Measurements from ENCODE around the gene MED22. TPM values are rescaled to one million over a fixed set of nuclear protein-coding genes. Genes with fewer than 3 reads are reported as not detected.

Gene MED22
- polyA plus RNA-seq, 1 donor (not counting 4 experiments of a cell fraction or from before 2014, with no cell fraction given): 15.9 TPM

DNA sequence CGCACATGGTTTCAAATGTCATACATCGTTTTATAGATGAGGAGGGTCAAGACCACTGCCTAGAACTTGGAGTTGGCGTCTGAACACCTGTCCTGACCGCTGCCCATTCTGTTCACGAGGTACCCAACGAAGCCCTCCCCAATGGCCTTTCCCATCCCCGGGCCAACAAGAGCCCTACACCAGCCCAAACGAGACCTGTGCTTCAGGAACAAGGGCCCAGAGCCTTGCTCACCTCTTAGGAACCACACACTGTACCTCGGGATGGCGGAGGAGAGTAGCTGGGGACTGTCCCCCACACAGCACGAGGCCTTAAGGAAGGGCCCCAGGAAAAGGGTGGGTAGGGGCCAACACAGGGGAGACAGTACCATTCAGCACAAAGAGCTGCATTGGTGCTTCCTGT is 14.9 kb downstream of the MED22 start:
- Histone ChIP-seq H3K27ac (ENCODE audit: control insufficient read depth, insufficient read depth, low read length) (no peak overlapping the region), H3K27me3 (ENCODE audit: control insufficient read depth, extremely low read depth, insufficient read depth, low read length) (no peaks in the 10 kb centered on the region), H3K4me2 (ENCODE audit: control insufficient read depth, extremely low read depth, insufficient read depth, low read depth, low read length) (no peak overlapping the region), H3K4me3 (ENCODE audit: control insufficient read depth in 2 of 3, extremely low read depth in 1 of 3, insufficient read depth in 2 of 3, low read depth in 1 of 3, low read length in 3 of 3) (no peak overlapping the region), H4K20me1 (ENCODE audit: control insufficient read depth, extremely low read depth, insufficient read depth, low read length) (no peaks in the 10 kb centered on the region), H3K9me1 (ENCODE audit: control insufficient read depth, extremely low read depth, insufficient read depth, low read length) (no peaks in the 10 kb centered on the region), H3K9ac (ENCODE audit: control insufficient read depth, extremely low read depth, insufficient read depth, low read length) (no peak overlapping the region), H3K36me3 (ENCODE audit: control insufficient read depth in 2 of 2, extremely low read depth in 1 of 2, insufficient read depth in 2 of 2, low read length in 2 of 2) (peaks cover 24 to 31% of the 10 kb centered on the region in 2 experiments), H3K79me2 (ENCODE audit: control insufficient read depth, insufficient read depth, low read length) (peaks cover 39% of the 10 kb centered on the region), H3K4me1 (ENCODE audit: control insufficient read depth, extremely low read depth, insufficient read depth, low read length) (peaks cover 18% of the 10 kb centered on the region), H2AFZ (ENCODE audit: control insufficient read depth, low read length) (no peak overlapping the region), H3K9me3 (ENCODE audit: control insufficient read depth, low read depth, low read length) (no peaks in the 10 kb centered on the region)
- dilution Hi-C loops (cut with MboI; ENCODE audit: extremely low pct_ligation_motif_present, low sequenced_read_pairs): no loop called here
- DNase-seq (ENCODE audit: low read depth, low spot score) (no peak), FAIRE-seq (no peak)
- no peak for TF ChIP-seq EZH2 (IDR thresholded peaks at IDR 0.05; ENCODE audit: low read length)
- TF ChIP-seq, protein P1, sequence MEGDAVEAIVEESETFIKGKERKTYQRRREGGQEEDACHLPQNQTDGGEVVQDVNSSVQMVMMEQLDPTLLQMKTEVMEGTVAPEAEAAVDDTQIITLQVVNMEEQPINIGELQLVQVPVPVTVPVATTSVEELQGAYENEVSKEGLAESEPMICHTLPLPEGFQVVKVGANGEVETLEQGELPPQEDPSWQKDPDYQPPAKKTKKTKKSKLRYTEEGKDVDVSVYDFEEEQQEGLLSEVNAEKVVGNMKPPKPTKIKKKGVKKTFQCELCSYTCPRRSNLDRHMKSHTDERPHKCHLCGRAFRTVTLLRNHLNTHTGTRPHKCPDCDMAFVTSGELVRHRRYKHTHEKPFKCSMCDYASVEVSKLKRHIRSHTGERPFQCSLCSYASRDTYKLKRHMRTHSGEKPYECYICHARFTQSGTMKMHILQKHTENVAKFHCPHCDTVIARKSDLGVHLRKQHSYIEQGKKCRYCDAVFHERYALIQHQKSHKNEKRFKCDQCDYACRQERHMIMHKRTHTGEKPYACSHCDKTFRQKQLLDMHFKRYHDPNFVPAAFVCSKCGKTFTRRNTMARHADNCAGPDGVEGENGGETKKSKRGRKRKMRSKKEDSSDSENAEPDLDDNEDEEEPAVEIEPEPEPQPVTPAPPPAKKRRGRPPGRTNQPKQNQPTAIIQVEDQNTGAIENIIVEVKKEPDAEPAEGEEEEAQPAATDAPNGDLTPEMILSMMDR (optimal IDR thresholded peaks at IDR 0.05 in 1 of 3, IDR thresholded peaks at IDR 0.05 in 1 of 3, conservative IDR thresholded peaks at IDR 0.05 in 1 of 3; ENCODE audit: extremely low read depth in 1 of 3, insufficient read depth in 2 of 3, low read length in 3 of 3): no peak

GRCh38 chr9:133332381-133332730 is 15.6 kb downstream of the MED22 start:
- H3K9me1 ChIP-seq (ENCODE audit: control insufficient read depth, extremely low read depth, insufficient read depth, low read length): no peaks in the 10 kb centered on the region
- H3K79me2 ChIP-seq (ENCODE audit: control insufficient read depth, insufficient read depth, low read length): peaks cover 39% of the 10 kb centered on the region
- no peak for DNase-seq (ENCODE audit: low read depth, low spot score)
- no peak for FAIRE-seq
- no peak overlapping the region for H3K27ac ChIP-seq (ENCODE audit: control insufficient read depth, insufficient read depth, low read length)
- H3K4me2 ChIP-seq (ENCODE audit: control insufficient read depth, extremely low read depth, insufficient read depth, low read depth, low read length): no peak overlapping the region
- no peak overlapping the region for H2AFZ ChIP-seq (ENCODE audit: control insufficient read depth, low read length)
- H3K4me1 ChIP-seq (ENCODE audit: control insufficient read depth, extremely low read depth, insufficient read depth, low read length): peaks cover 18% of the 10 kb centered on the region
- TF ChIP-seq EZH2 (IDR thresholded peaks at IDR 0.05; ENCODE audit: low read length): no peak
- TF ChIP-seq, protein P1 (optimal IDR thresholded peaks at IDR 0.05 in 1 of 3, IDR thresholded peaks at IDR 0.05 in 1 of 3, conservative IDR thresholded peaks at IDR 0.05 in 1 of 3; ENCODE audit: extremely low read depth in 1 of 3, insufficient read depth in 2 of 3, low read length in 3 of 3): no peak
- no peak overlapping the region for H3K4me3 ChIP-seq (ENCODE audit: control insufficient read depth in 2 of 3, extremely low read depth in 1 of 3, insufficient read depth in 2 of 3, low read depth in 1 of 3, low read length in 3 of 3)
- dilution Hi-C loops (cut with MboI; ENCODE audit: extremely low pct_ligation_motif_present, low sequenced_read_pairs): no loop called here
- no peaks in the 10 kb centered on the region for H3K27me3 ChIP-seq (ENCODE audit: control insufficient read depth, extremely low read depth, insufficient read depth, low read length)
- H4K20me1 ChIP-seq (ENCODE audit: control insufficient read depth, extremely low read depth, insufficient read depth, low read length): no peaks in the 10 kb centered on the region
- peaks cover 20 to 31% of the 10 kb centered on the region in 2 experiments for H3K36me3 ChIP-seq (ENCODE audit: control insufficient read depth in 2 of 2, extremely low read depth in 1 of 2, insufficient read depth in 2 of 2, low read length in 2 of 2)
- no peaks in the 10 kb centered on the region for H3K9me3 ChIP-seq (ENCODE audit: control insufficient read depth, low read depth, low read length)
- no peak overlapping the region for H3K9ac ChIP-seq (ENCODE audit: control insufficient read depth, extremely low read depth, insufficient read depth, low read length)
